ENCODE measurements around the gene GHR.

Gene GHR

DNA sequence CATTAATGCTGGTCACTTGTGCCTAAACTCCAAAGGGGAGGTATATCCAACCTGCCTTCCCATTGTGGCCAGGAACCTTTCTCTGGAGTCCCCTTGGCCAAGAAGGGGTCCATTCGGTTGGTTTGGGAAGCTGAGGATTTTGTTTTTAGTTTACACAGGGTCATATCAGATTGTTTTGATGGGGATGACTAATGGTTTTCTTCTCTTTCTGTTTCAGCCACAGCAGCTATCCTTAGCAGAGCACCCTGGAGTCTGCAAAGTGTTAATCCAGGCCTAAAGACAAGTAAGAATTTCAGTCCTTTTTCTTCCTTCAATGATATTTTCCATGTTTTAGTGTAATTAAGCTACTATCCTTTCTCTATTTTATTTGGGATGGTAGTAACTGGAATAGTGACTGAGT, 205.6 kb downstream of the GHR start:
- Histone ChIP-seq H3K27ac (ENCODE audit: low read depth, low read length) (no peak overlapping the region), H3K27me3 (ENCODE audit: insufficient read depth, low read length) (no peaks in the 10 kb centered on the region), H3K4me1 (ENCODE audit: insufficient read depth, low read length) (peaks cover 9% of the 10 kb centered on the region), H3K4me3 (ENCODE audit: low read length) (no peak overlapping the region), H3K36me3 (ENCODE audit: insufficient read depth, low read length) (no peaks in the 10 kb centered on the region), H3K9ac (ENCODE audit: low read depth, low read length) (no peak overlapping the region), H3K9me3 (ENCODE audit: insufficient read depth, low read depth, low read length) (no peaks in the 10 kb centered on the region)
- 80% methylated on average over 1 of the region's 1 CpG for WGBS

DNA sequence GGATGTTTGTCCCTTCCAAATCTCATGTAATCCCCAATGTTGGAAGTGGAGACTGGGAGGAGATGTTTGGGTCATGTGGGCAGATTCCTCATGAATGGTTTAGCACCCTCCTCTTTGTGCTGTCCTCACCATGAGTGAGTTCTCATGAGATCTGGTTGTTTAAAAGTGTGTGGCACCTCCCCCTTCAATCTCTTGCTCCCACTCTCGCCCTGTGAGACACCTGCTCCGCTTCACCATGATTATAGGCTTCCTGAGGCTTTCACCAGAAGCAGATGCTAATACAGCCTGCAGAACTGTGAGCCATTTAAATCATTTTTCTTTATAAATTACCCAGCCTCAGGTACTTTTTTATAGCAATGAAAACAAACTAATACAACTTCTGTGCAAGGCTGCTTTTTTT, 206.0 kb downstream of the GHR start:
- 83% methylated on average over 2 of the region's 2 CpGs for WGBS
- no peaks in the 10 kb centered on the region for H3K27me3 ChIP-seq (ENCODE audit: insufficient read depth, low read length)
- no peak overlapping the region for H3K4me3 ChIP-seq (ENCODE audit: low read length)
- no peak overlapping the region for H3K9ac ChIP-seq (ENCODE audit: low read depth, low read length)
- peaks cover 9% of the 10 kb centered on the region for H3K4me1 ChIP-seq (ENCODE audit: insufficient read depth, low read length)
- no peaks in the 10 kb centered on the region for H3K9me3 ChIP-seq (ENCODE audit: insufficient read depth, low read depth, low read length)
- no peak overlapping the region for H3K27ac ChIP-seq (ENCODE audit: low read depth, low read length)
- H3K36me3 ChIP-seq (ENCODE audit: insufficient read depth, low read length) = no peaks in the 10 kb centered on the region

DNA sequence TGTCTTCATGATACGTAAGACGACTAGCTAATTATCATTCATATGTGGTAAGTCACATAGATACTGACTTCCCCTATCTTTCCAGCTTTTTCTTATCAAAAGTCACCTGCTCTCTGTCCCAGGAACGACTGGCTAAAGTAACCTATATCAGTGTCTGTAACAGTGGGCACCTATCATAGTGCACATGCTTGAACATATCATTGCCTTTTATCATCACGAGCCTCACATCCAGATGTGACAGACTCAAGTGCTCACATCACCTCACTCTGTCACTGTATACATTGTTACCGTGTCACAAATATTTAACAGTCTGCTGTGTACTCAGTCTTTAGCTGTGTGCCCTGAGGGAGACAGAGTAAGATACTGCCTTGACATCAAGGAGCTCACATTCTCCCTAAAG, 208.0 kb downstream of the GHR start:
- no peaks in the 10 kb centered on the region for H3K9me3 ChIP-seq (ENCODE audit: insufficient read depth, low read depth, low read length)
- no peaks in the 10 kb centered on the region for H3K27me3 ChIP-seq (ENCODE audit: insufficient read depth, low read length)
- no peak overlapping the region for H3K27ac ChIP-seq (ENCODE audit: low read depth, low read length)
- no peaks in the 10 kb centered on the region for H3K36me3 ChIP-seq (ENCODE audit: insufficient read depth, low read length)
- WGBS = 91% methylated on average over 5 of the region's 5 CpGs
- H3K4me3 ChIP-seq (ENCODE audit: low read length) = no peak overlapping the region
- H3K9ac ChIP-seq (ENCODE audit: low read depth, low read length) = no peak overlapping the region
- peaks cover 6% of the 10 kb centered on the region for H3K4me1 ChIP-seq (ENCODE audit: insufficient read depth, low read length)

DNA sequence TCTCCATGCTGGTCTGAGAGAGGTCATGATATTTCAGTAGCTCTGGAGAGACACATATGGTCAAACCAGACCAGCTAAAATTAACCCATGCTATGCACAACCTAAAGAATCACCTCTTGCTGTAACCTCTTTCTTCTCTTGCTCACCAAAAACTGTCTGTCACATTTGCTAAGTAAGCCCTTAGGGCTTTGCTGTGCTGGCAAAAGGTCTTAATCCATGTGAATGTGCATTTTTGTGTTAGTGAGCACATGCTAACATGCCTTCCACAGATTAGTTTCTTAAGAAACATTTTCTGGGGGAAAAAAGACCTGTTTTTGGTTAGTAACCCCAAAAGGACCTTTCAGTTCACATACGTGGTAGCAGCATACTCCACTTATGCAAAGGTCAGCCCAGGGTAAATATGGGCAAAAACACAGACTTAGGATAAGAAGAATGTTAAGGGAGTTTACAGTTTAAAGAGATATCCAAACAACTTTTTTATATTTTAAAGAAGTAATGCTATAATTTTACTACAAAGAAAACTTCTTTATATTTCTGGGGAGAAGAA, 209.2 kb downstream of the GHR start:
- no peak overlapping the region for H3K9ac ChIP-seq (ENCODE audit: low read depth, low read length)
- no peak overlapping the region for H3K4me3 ChIP-seq (ENCODE audit: low read length)
- H3K27ac ChIP-seq (ENCODE audit: low read depth, low read length) = no peak overlapping the region
- H3K36me3 ChIP-seq (ENCODE audit: insufficient read depth, low read length) = no peaks in the 10 kb centered on the region
- no peaks in the 10 kb centered on the region for H3K27me3 ChIP-seq (ENCODE audit: insufficient read depth, low read length)
- H3K9me3 ChIP-seq (ENCODE audit: insufficient read depth, low read depth, low read length) = no peaks in the 10 kb centered on the region
- no peaks in the 10 kb centered on the region; the same call in 1 of the 2 replicates for H3K4me1 ChIP-seq (ENCODE audit: insufficient read depth, low read length)
- 80% methylated on average over 1 of the region's 1 CpG for WGBS

DNA sequence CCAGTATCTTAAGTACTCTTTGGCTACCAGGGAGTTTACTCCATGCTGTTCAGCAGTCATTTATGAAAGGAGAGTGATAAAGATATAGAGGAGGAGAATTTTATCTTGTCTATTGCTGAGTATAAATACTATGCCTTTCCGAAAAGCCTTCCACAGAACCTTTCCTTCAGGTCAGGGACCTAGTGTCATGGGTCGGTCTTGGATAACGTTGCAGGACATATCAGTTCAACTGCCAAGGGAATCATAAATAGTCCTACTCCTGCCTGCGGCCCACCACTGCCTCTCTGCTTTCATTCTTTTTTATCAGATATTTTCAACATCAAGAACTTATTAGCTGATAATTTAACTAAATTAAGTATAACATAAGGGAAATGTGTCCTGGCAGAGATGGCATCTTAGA, 211.3 kb downstream of the GHR start:
- Histone ChIP-seq H3K36me3 (ENCODE audit: insufficient read depth, low read length) (no peaks in the 10 kb centered on the region), H3K27ac (ENCODE audit: low read depth, low read length) (no peak overlapping the region), H3K4me3 (ENCODE audit: low read length) (no peak overlapping the region), H3K9ac (ENCODE audit: low read depth, low read length) (no peak overlapping the region), H3K9me3 (ENCODE audit: insufficient read depth, low read depth, low read length) (no peaks in the 10 kb centered on the region), H3K4me1 (ENCODE audit: insufficient read depth, low read length) (no peaks in the 10 kb centered on the region; the same call in 1 of the 2 replicates), H3K27me3 (ENCODE audit: insufficient read depth, low read length) (no peaks in the 10 kb centered on the region)
- 90% methylated on average over 4 of the region's 4 CpGs for WGBS

DNA sequence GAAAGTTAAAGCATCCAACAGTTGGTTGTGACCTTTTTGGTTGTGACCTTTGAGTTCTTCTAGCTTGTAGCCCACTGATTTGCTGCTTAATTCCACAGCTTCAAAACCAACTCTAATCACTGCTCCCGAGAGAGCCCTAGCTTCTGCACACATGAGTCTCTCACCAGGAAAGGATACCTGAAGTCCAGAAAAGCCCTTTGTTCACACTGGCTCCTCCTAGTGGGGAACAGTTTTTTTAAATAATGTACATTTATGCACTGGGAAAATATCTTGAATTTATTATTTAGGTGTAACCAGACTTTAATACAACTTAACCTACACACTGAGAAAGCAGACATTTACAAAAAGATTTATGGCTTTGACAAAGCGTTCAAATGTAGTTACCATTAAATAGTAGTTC, 213.2 kb downstream of the GHR start:
- no peak overlapping the region for H3K9ac ChIP-seq (ENCODE audit: low read depth, low read length)
- H3K27ac ChIP-seq (ENCODE audit: low read depth, low read length) = no peak overlapping the region
- no peaks in the 10 kb centered on the region for H3K27me3 ChIP-seq (ENCODE audit: insufficient read depth, low read length)
- H3K4me3 ChIP-seq (ENCODE audit: low read length) = no peak overlapping the region
- no peaks in the 10 kb centered on the region for H3K4me1 ChIP-seq (ENCODE audit: insufficient read depth, low read length)
- no peaks in the 10 kb centered on the region for H3K36me3 ChIP-seq (ENCODE audit: insufficient read depth, low read length)
- H3K9me3 ChIP-seq (ENCODE audit: insufficient read depth, low read depth, low read length) = no peaks in the 10 kb centered on the region
- WGBS = 92% methylated on average over 1 of the region's 2 CpGs

DNA sequence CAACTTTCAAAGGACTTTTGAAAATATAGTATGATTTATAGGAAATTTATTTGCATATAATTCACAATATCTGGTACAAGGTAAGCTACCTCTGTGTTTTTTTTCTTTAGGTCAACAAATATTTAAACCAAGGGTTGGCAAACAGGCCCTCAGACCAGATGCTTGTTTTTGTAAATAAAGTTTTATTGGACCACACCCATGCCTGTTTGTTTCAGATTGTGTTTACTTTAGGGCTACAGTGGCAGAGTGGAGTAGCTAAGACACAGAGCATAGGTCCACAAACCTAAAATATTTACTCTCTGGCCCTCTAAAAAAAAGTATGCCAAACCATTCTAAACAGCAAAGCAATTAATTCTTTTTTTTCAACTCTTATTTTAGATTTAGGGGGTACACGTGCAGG, 213.7 kb downstream of the GHR start:
- Histone ChIP-seq H3K4me1 (ENCODE audit: insufficient read depth, low read length) (no peaks in the 10 kb centered on the region), H3K27me3 (ENCODE audit: insufficient read depth, low read length) (no peaks in the 10 kb centered on the region), H3K9ac (ENCODE audit: low read depth, low read length) (no peak overlapping the region), H3K36me3 (ENCODE audit: insufficient read depth, low read length) (no peaks in the 10 kb centered on the region), H3K4me3 (ENCODE audit: low read length) (no peak overlapping the region), H3K27ac (ENCODE audit: low read depth, low read length) (no peak overlapping the region), H3K9me3 (ENCODE audit: insufficient read depth, low read depth, low read length) (no peaks in the 10 kb centered on the region)
- no CpG with 5 or more reads among the region's 1 CpG for WGBS

DNA sequence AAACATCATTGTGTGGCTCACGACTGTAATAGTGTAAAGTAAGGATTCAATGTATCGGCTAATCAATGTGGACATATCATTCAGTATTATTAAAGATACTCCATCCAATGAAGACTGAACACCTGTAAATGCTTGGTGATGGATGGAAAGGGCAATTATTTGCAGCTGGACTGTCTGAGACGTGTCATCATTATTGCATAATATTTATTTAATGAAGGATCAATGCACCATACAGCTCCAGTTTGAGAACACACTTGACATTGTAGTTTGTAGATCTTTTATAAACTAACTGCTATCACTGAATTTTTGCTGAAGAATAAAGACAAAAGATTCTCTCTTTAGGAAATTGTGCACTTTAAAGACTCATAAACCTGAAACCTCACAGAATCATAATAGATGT, 215.7 kb downstream of the GHR start:
- 86% methylated on average over 1 of the region's 3 CpGs for WGBS
- H3K27me3 ChIP-seq (ENCODE audit: insufficient read depth, low read length) = no peaks in the 10 kb centered on the region
- no peak overlapping the region for H3K4me3 ChIP-seq (ENCODE audit: low read length)
- H3K4me1 ChIP-seq (ENCODE audit: insufficient read depth, low read length) = no peaks in the 10 kb centered on the region
- no peaks in the 10 kb centered on the region for H3K36me3 ChIP-seq (ENCODE audit: insufficient read depth, low read length)
- H3K27ac ChIP-seq (ENCODE audit: low read depth, low read length) = no peak overlapping the region
- H3K9ac ChIP-seq (ENCODE audit: low read depth, low read length) = no peak overlapping the region
- no peaks in the 10 kb centered on the region for H3K9me3 ChIP-seq (ENCODE audit: insufficient read depth, low read depth, low read length)

DNA sequence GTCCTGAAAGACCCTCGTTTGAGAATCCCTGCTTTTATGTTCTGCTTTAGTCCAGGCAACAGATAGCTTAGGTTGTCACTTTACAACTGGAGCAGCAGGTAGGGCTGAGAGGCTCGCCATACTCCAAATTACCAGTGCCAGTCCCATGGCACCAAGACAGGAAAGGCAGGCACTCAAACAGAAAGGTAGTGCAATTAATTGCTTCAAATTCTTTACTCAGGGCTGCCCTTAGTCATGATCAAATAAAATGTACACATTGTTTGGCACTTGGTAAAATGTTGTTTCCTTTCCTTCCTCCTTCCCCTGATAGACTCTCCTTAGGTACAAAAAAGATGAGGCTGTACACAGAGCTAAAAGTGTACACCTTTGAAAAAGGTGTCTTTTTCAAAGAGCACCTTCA, 217.6 kb downstream of the GHR start:
- H3K36me3 ChIP-seq (ENCODE audit: insufficient read depth, low read length) = no peaks in the 10 kb centered on the region
- no peaks in the 10 kb centered on the region for H3K27me3 ChIP-seq (ENCODE audit: insufficient read depth, low read length)
- H3K27ac ChIP-seq (ENCODE audit: low read depth, low read length) = no peak overlapping the region
- H3K4me3 ChIP-seq (ENCODE audit: low read length) = no peak overlapping the region
- H3K9ac ChIP-seq (ENCODE audit: low read depth, low read length) = no peak overlapping the region
- WGBS = 94% methylated on average over 2 of the region's 2 CpGs
- H3K9me3 ChIP-seq (ENCODE audit: insufficient read depth, low read depth, low read length) = no peaks in the 10 kb centered on the region
- no peaks in the 10 kb centered on the region for H3K4me1 ChIP-seq (ENCODE audit: insufficient read depth, low read length)

DNA sequence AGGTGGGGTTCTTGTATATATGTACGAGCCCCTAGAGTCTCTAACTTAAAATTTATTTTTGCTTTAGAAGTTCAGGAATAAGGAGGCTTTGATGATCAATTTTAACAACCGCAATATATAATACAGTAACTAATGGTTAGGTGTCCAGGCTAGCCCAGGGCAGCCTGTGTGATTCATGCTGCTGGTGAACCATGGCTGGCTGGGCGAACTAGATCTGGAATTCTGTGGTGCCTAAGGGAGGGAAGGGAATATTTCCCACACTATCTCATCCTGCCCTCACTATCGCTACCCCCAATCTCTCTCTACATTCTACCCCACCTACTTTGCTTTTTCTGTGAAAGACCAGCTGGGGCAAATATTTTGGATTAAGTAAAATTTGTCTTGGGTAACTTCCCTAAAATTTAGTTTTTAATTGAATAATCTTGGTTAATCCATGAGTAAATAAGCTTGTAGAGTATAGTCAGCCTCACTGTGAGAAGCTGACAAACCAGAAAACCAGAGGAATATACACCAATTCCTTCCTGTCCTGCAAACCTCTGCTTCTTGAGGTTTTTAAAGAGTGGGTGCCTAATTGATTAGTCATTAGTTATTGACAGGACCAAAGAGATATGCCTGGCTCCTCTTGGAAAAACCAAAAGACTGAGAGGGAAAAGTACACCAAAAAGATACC, 218.2 kb downstream of the GHR start:
- no peaks in the 10 kb centered on the region for H3K9me3 ChIP-seq (ENCODE audit: insufficient read depth, low read depth, low read length)
- no peak overlapping the region for H3K4me3 ChIP-seq (ENCODE audit: low read length)
- H3K4me1 ChIP-seq (ENCODE audit: insufficient read depth, low read length) = no peaks in the 10 kb centered on the region
- 100% methylated on average over 1 of the region's 4 CpGs for WGBS
- H3K36me3 ChIP-seq (ENCODE audit: insufficient read depth, low read length) = no peaks in the 10 kb centered on the region
- no peak overlapping the region for H3K27ac ChIP-seq (ENCODE audit: low read depth, low read length)
- H3K27me3 ChIP-seq (ENCODE audit: insufficient read depth, low read length) = no peaks in the 10 kb centered on the region
- no peak overlapping the region for H3K9ac ChIP-seq (ENCODE audit: low read depth, low read length)

DNA sequence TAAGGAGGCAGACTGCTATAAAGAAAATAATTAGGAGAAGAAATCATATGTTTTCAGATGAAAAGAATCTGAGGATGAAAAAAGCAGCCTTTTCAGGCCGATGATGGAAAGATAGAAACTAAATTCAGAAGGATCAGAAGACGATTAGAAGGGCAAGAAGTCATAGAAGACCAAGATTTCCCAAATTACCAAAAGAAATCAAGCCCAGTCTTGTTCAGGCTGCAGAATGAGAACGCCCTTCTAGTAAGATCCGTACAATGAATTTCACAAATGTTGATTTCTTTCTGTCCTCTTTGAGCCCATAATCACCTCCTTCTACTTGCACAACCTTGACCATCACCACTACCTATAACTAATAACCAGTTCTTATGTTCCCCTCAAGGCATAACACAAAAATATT, 218.8 kb downstream of the GHR start:
- Histone ChIP-seq H3K27ac (ENCODE audit: low read depth, low read length) (no peak overlapping the region), H3K9ac (ENCODE audit: low read depth, low read length) (no peak overlapping the region), H3K4me1 (ENCODE audit: insufficient read depth, low read length) (no peaks in the 10 kb centered on the region), H3K27me3 (ENCODE audit: insufficient read depth, low read length) (no peaks in the 10 kb centered on the region), H3K9me3 (ENCODE audit: insufficient read depth, low read depth, low read length) (no peaks in the 10 kb centered on the region), H3K36me3 (ENCODE audit: insufficient read depth, low read length) (no peaks in the 10 kb centered on the region), H3K4me3 (ENCODE audit: low read length) (no peak overlapping the region)
- 92% methylated on average over 4 of the region's 4 CpGs for WGBS

DNA sequence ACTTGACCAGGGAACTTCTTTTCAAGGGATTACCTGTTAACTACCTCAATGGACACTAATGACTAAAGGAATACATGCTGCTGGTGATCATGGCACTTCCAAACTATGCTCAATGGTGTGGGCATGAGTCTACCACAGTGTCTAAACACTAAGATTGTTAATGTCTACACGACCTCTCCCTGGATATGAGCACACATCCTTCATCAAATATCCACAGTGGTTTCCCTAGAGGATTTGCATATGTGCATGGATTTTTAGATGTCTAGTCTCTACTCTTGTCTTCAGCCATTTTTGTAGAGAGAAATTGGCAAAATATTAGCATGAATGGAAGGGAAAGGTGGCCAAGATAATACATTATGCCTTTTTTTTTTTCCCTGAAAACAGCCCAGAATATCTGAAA, 220.1 kb downstream of the GHR start:
- no peak overlapping the region for H3K27ac ChIP-seq (ENCODE audit: low read depth, low read length)
- no peaks in the 10 kb centered on the region for H3K36me3 ChIP-seq (ENCODE audit: insufficient read depth, low read length)
- H3K4me1 ChIP-seq (ENCODE audit: insufficient read depth, low read length) = no peaks in the 10 kb centered on the region
- H3K4me3 ChIP-seq (ENCODE audit: low read length) = no peak overlapping the region
- H3K9me3 ChIP-seq (ENCODE audit: insufficient read depth, low read depth, low read length) = no peaks in the 10 kb centered on the region
- no peaks in the 10 kb centered on the region for H3K27me3 ChIP-seq (ENCODE audit: insufficient read depth, low read length)
- 80% methylated on average over 1 of the region's 1 CpG for WGBS
- no peak overlapping the region for H3K9ac ChIP-seq (ENCODE audit: low read depth, low read length)
